HEK293 (cell line): ENCODE data around the gene LTBP1.

ENCODE experiments used
- AEBP2 ChIP-seq: fragments of 450-650 bp; formaldehyde crosslinking; IDR thresholded peaks from 2 replicates; pipeline ENCODE4 v1.5.1; 2016; ENCODE audit warnings: missing biosample characterization, missing genetic modification characterization, borderline replicate concordance
- CTCF ChIP-seq: fragments of 450-650 bp; formaldehyde crosslinking; IDR thresholded peaks from 2 replicates; pipeline ENCODE4 v1.5.1; 2016; ENCODE audit warnings: missing biosample characterization, missing genetic modification characterization
- ZNF776 ChIP-seq: fragments of 450-650 bp; formaldehyde crosslinking; IDR thresholded peaks from 2 replicates; pipeline ENCODE4 v1.5.0; 2017; ENCODE audit warnings: missing biosample characterization, missing genetic modification characterization, borderline replicate concordance

- TF ChIP-seq ZNF776 (tag by site-specific recombination) (no peak), CTCF (tag by site-specific recombination) (no peak), AEBP2 (no peak)
Measured at GRCh38 chr2:33136056-33136455, 189.3 kb downstream of the LTBP1 start.
